ENCODE results near the gene LDLRAD2. TPM values are rescaled to one million over a fixed set of nuclear protein-coding genes. Genes with fewer than 3 reads are reported as not detected.

Gene LDLRAD2
- total RNA-seq, 1 experiment from 2014 or later = 1.0 TPM

GRCh38 chr1:21775550-21775914 lies 36.5 kb upstream of the LDLRAD2 start:
- Histone ChIP-seq H2AFZ (ENCODE audit: low read length) (no peak overlapping the region), H2BK20ac (ENCODE audit: low read depth, low read length, poor library complexity, severe bottlenecking) (no peak overlapping the region), H4K5ac (ENCODE audit: insufficient read length, low read depth, low read length) (no peak overlapping the region), H3K79me2 (ENCODE audit: insufficient read depth, low read length) (peaks cover 59% of the 10 kb centered on the region), H3K9ac (ENCODE audit: extremely low read depth, insufficient read length, low read length) (no peak overlapping the region), H3K9me3 (ENCODE audit: control insufficient read depth, low read depth, low read length) (no peaks in the 10 kb centered on the region), H3K23me2 (ENCODE audit: insufficient read length, low read depth, low read length, poor library complexity, severe bottlenecking) (no peaks in the 10 kb centered on the region), H3K27ac (ENCODE audit: insufficient read length, low read depth, low read length) (no peak overlapping the region), H3K18ac (ENCODE audit: insufficient read length, low read depth, low read length) (no peak overlapping the region), H3T11ph (ENCODE audit: low read length) (no peak overlapping the region), H3K27me3 (ENCODE audit: insufficient read depth, low read length) (no peaks in the 10 kb centered on the region), H2BK120ac (ENCODE audit: low read depth, low read length, poor library complexity, severe bottlenecking) (no peak overlapping the region), H4K8ac (replicated peaks; ENCODE audit: insufficient read length, low read depth, low read length) (no peak overlapping the region), H2BK15ac (ENCODE audit: low read depth, low read length) (no peak overlapping the region), H2AK5ac (ENCODE audit: insufficient read length, low read length) (no peak overlapping the region), H3K4ac (ENCODE audit: low read depth, low read length) (no peak overlapping the region), H2BK5ac (ENCODE audit: insufficient read length, low read length) (no peak overlapping the region), H3K4me1 (ENCODE audit: insufficient read depth, low read length) (no peaks in the 10 kb centered on the region), H2BK12ac (ENCODE audit: insufficient read length, low read depth, low read length) (no peak overlapping the region), H3K79me1 (ENCODE audit: insufficient read depth, low read depth, low read length, poor library complexity, severe bottlenecking) (peaks cover 7% of the 10 kb centered on the region), H3K56ac (ENCODE audit: insufficient read length, low read depth, low read length) (no peak overlapping the region), H4K91ac (ENCODE audit: insufficient read length, low read depth, low read length) (no peak overlapping the region), H4K20me1 (ENCODE audit: control insufficient read depth, insufficient read depth, insufficient read length) (no peaks in the 10 kb centered on the region), H3K14ac (ENCODE audit: insufficient read depth, low read length) (no peak overlapping the region), H3K23ac (ENCODE audit: insufficient read length, low read depth, low read length) (no peak overlapping the region), H3K4me2 (ENCODE audit: insufficient read depth, insufficient read length, low read length) (no peak overlapping the region)
- Mint-ChIP-seq H3K9me3 (peaks cover 5 to 11% of the 10 kb centered on the region in 2 experiments; a peak in 3 of 5 replicates), H3K4me3 (no peak overlapping the region), H3K4me1 (peaks cover 2 to 7% of the 10 kb centered on the region in 2 experiments; a peak in 3 of 4 replicates), H3K27me3 (ENCODE audit: low read depth) (no peaks in the 10 kb centered on the region; the same call in 1 of the 2 replicates), H3K27ac (peak overlapping the region in 2 of 3 experiments; percentile 7 to 67; a peak in 2 of 7 replicates), H3K36me3 (ENCODE audit: insufficient read depth in 1 of 3, low read depth in 3 of 3) (peaks cover 7 to 14% (median 8%) of the 10 kb centered on the region in 3 experiments; a peak in 6 of 7 replicates)
- DNase-seq = no peak
- TF ChIP-seq CTCF (conservative IDR thresholded peaks at IDR 0.05) = no peak
- no CpG with 5 or more reads among the region's 2 CpGs for whole genome bisulfite sequencing (ENCODE audit: extremely low coverage, insufficient read length, low lambda C conversion rate)
